H1 (cell line): ENCODE measurements around the gene ELANE. TPM values are rescaled to one million over a fixed set of nuclear protein-coding genes. Genes with fewer than 3 reads are reported as not detected.

ENCODE experiments used
- RBBP5 ChIP-seq: IDR thresholded peaks from 2 replicates; pipeline ENCODE4 v1.7.1; 2012; ENCODE audit warnings: low read depth, mild to moderate bottlenecking, inconsistent platforms, low read length, moderate library complexity, borderline replicate concordance
- polyA plus RNA-seq, 7 experiments: library from polyadenylated mRNA; depleted of rRNA in 3 of 7; stranded (reverse) in 5 of 7; unstranded in 2 of 7; fragments of >200 nt in 5 of 7; fragments of 200-250 nt in 2 of 7; gene quantifications; 1 replicate in 5 of 7; 2 replicates in 1 of 7; 4 replicates in 1 of 7; pipeline versions ENCODE4 v1.2.1 to v1.2.3, GENCODE V29; 2011 to 2013; ENCODE audit warnings: missing spikeins in 2 of 7, mixed read lengths in 2 of 7
- total RNA-seq: library from RNA; stranded (reverse); fragmentation: NEBNext Ultra II Directional; extraction: Animal tissue kit (Norgen Biotek cat#: 25700); gene quantifications from 2 replicates; pipeline ENCODE4 v1.2.1, GENCODE V29; 2021

ELANE gene
- total and polyA plus RNA-seq, 2 of the 8 experiments (the other 6 are each of a cell fraction or from before 2014, with no cell fraction given) = not detected

GRCh38 chr19:834216-834615, 17.9 kb upstream of the ELANE start (continued):
- no peak for TF ChIP-seq RBBP5
- TF ChIP-seq, all 59 proteins: peak for 0
